ENCODE results near the gene ZCCHC24.

ZCCHC24 gene

DNA sequence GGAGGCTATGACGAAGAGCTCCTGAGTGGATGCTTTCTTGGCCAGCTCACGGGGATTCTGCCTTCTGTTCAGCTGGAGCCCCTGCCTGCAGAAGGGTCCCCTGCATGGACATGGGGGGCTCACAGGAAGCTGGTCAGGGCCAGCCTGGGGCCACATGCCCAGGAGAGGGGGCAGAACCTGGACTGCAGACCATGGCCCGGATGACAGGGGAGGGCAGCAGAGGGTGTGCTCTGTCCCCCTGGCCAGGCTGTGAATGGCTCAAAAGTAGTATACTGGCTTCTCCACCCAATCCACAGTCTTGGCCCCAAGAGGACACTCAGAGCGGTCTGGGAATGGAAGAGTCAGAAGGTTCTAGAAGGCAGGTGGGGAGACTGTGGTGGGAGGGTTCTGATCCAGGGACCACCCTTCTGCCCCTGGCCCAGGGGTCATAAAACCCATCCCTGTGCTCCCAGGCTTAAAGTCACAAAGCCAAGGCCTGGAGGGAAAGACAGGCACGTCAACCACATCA is 57.9 kb downstream of the ZCCHC24 start:
- in situ Hi-C loops (cut with MboI; ENCODE audit: low sequenced_read_pairs), result no loop called here

GRCh38 chr10:79386637-79387465 is 58.6 kb downstream of the ZCCHC24 start:
- in situ Hi-C loops (cut with MboI; ENCODE audit: low sequenced_read_pairs), result no loop called here

DNA sequence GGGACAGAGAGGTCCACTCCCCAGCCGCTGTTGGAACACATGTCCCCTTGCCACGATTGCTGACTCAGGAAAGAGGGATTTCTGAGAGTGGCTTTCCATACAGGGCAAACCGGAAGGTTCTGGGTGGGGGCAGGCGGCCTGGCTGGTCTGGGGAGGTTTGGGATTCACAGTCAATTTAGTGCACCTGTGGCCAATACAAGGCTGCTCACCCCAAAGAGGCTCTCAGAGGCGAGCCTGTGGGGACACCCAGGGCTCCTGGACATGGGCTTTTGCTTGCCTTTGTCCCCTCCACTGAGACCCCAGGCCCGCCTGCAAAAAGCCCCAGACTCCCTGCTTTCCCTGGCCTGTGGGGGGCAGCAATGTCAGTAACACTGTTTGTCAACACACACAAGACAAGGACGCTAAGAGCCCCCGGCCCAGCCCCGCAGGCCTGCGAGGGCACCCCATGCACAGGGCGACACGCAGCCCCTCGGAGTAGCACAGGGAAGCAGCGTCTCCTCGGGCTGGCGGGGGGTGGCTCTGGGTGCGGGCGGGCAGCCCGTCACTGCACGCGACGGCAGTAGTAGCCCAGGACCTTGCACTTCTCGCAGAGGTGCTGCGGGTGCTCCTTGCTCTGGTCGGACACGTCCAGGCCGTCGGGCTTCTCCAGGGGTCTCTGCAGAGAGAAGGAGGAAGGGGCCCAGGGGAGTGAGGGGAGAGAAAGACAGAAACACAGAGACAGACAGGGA is 59.5 kb downstream of the ZCCHC24 start:
- in situ Hi-C loops (cut with MboI; ENCODE audit: low sequenced_read_pairs), result no loop called here

GRCh38 chr10:79385392-79385795 is 60.0 kb downstream of the ZCCHC24 start:
- in situ Hi-C loops (cut with MboI; ENCODE audit: low sequenced_read_pairs), result no loop called here

DNA sequence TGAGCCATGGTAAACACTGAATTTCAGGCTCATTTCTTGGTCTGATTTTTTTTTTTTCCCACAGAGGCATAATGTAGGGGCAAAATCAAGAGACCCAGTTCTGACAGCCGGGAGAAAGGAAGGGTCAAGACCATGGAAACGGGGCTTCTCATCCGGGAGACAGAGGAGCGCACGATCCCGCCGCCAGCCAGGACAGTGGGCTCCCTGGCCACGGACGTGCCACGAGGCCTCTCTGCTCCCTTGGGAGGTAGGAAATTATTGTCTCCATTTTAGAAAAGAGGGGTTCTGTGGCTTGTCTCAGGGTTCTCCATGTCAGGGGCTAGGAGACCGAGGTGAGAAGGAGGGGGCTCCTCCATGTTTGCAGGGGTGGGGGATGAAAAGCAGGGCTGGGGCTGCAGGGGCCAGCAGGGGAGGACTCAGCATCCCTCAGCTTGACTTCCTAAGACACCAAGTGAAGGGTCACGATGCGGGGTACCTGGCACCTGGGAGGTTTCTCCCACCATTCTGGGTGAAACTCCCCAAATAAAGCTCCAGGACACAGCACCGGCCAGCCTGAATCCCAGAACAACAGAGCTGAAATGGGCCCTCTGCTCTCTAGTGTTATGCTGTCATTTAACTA is 60.5 kb downstream of the ZCCHC24 start:
- in situ Hi-C loops (cut with MboI; ENCODE audit: low sequenced_read_pairs), result no loop called here

GRCh38 chr10:79383974-79384606 is 61.3 kb downstream of the ZCCHC24 start:
- in situ Hi-C loops (cut with MboI; ENCODE audit: low sequenced_read_pairs), result no loop called here

GRCh38 chr10:79382491-79382941 is 62.9 kb downstream of the ZCCHC24 start:
- in situ Hi-C loops (cut with MboI; ENCODE audit: low sequenced_read_pairs), result no loop called here

GRCh38 chr10:79381804-79382221 is 63.6 kb downstream of the ZCCHC24 start:
- in situ Hi-C loops (cut with MboI; ENCODE audit: low sequenced_read_pairs), result no loop called here

GRCh38 chr10:79380946-79381721 is 64.3 kb downstream of the ZCCHC24 start:
- in situ Hi-C loops (cut with MboI; ENCODE audit: low sequenced_read_pairs), result no loop called here

- in situ Hi-C loops (cut with MboI; ENCODE audit: low sequenced_read_pairs), result no loop called here
These were observed 65.1 kb downstream of the ZCCHC24 start for GRCh38 chr10:79380125-79380945.

DNA sequence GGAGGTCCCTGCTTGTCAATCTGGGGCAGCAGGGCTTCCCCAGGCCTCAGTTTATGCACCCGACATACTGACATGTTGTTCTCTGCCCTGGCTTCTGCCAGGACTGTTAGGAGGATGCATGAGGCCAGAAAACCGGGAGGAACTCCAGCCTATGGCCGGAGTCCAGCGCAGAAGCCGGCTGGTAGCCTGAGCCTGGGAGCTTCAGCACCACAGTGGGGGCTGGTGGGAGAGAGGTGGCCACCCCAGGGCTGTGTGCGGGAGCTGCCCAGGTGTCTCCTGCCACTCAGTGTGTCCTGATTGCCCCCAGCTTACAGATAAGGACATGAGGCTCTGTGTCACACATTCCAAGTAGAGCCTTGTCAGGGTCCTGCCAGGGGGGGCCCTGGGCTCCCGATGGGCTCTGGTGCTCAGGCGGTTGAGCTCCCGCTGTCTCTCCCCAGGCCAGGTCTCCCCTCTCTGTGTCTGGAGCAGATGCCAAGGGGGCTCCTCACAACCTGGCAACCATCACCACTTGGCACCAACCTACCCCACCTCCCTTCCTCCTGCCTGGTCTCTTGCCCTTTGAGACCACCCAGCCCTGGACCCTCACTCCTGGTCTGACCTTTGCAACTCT is 65.8 kb downstream of the ZCCHC24 start:
- in situ Hi-C loops (cut with MboI; ENCODE audit: low sequenced_read_pairs), result no loop called here

DNA sequence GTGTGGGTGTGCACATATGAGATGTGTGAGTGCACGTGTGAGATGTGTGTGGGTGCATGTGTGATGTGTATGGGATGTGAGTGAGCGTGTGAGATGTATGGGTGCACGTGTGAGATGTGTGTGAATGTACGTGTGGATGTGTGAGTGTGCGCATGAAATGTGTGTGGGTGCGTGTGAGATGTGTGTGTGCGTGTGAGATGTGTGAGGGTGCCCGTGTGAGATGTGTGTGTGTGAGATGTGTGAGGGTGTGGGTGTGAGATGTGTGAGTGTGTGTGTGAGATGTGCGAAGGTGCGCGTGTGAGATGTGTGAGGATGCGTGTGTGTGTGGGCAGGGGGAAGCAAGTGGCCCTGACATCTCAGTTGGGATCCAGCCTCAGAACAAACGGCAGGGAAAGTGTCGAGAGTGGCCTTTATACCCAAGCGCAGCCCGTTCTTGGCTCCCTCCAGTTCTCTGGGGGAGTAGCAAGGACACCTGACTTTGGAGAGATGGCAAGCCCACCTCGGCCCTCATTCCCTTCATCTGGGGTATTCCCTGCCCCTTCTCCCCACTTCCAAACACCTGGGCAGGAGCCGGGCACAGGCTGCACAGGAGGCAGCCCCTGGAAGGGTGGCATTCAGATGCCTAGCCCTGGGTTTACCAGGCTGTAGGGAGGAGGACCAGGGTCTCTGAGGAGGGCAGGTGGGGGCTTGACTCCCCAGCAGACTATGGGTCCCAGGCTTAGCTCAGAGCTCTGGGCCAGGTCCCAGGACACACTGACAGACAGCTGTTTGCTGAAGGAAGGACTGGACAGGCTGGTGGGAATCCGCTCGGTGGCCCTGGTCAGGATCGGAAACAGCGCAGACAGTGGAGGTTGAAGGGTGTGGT is 66.5 kb downstream of the ZCCHC24 start:
- in situ Hi-C loops (cut with MboI; ENCODE audit: low sequenced_read_pairs), result no loop called here

GRCh38 chr10:79378383-79378646 is 67.1 kb downstream of the ZCCHC24 start:
- in situ Hi-C loops (cut with MboI; ENCODE audit: low sequenced_read_pairs), result no loop called here

GRCh38 chr10:79377557-79378382 is 67.7 kb downstream of the ZCCHC24 start:
- in situ Hi-C loops (cut with MboI; ENCODE audit: low sequenced_read_pairs), result no loop called here

DNA sequence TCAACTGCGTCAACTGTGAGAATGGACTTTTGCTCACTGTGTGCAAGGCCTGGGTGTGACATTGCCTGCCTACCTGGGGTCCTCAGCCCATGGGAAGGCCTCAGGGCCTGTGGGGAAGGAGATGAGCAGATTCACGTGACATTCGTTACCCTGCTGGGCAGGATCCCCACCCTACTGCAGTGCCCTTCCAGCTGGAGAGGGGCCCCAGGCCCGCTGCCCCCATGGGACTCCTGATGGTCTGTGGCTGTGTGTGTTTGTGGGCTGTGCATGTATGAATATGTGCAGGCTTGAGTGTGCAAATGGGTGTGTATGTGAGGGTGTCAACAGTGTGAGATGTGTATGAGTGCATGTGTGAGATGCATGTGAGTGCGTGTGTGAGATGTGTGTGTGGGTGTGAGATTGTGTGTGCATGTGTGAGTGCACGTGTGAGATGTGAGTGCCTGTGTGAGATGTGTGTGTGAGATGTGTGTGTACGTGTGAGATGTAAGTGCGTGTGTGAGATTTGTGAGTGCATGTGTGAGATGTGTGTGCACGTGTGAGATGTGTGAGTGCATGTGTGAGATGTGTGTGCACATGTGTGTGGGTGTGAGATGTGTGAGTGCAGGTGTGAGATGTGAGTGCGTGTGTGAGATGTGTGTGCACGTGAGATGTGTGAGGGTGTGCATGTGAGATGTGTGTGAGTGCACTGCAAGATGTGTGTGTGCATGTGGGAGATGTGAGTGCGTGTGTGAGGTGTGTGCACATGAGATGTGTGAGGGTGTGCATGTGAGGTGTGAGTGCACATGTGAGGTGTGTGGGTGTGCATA is 68.5 kb downstream of the ZCCHC24 start:
- in situ Hi-C loops (cut with MboI; ENCODE audit: low sequenced_read_pairs), result no loop called here

GRCh38 chr10:79376078-79376628 is 69.3 kb downstream of the ZCCHC24 start:
- in situ Hi-C loops (cut with MboI; ENCODE audit: low sequenced_read_pairs), result no loop called here

Data from HL-60/S4 treated with retinoic acid at 250 ng/mL for 4 days and 3 days (cell line).